Heart left ventricle (tissue), 13 donors: ENCODE data around the gene HECTD3.

Experiments
- CTCF ChIP-seq, 12 donors: fragments of 200-600 bp; sonication (generic) in 4 of 12; IDR thresholded peaks; one replicate each; pipeline versions ENCODE4 v1.5.0 to v1.8.0; 2018 to 2022; ENCODE audit warnings: antibody characterized with exemption in 12 of 12, mild to moderate bottlenecking in 5 of 12
- POLR2A ChIP-seq, 2 donors: fragments of 450-650 bp; IDR thresholded peaks; one replicate each; pipeline ENCODE4 v1.6.1; 2017; ENCODE audit warnings: antibody characterized with exemption in 2 of 2, mild to moderate bottlenecking in 2 of 2, moderate library complexity in 2 of 2
- donor health status: ischemic (EF 13 %, LVEDD 7.1; RV severe dilation, severe dysfunction).
- donor health status: DM: no; HTN: yes; CAD: no.
- donor health status: DM: no; HTN: no; CAD: no.
- donor health status: ischemic (EF 25% LVEDD 6.9; RV normal size, moderate dysfunction).
- donor health status: ischemic (EF 25% LVEDD 5.7; RV mildly dilated, moderate dysfunction).
- donor health status: ischemic (EF 35%, LVEDD 5.7; RV mildly dilated, moderate dysfunction).
- donor health status: nonischemic (EF 11% LVEDD 7.7; RV severe dilation, severe dysfunction).
- donor health status: DM: yes; HTN: yes; CAD: no.
- donor health status: PGD.
- donor health status: ischemic (EF 29% LVEDD 5.4; RV normal size, mild dysfunction).
- donor health status: nonischemic (EF 23%, LVEDD 6.1; RV moderate dilation, normal function).

DNA sequence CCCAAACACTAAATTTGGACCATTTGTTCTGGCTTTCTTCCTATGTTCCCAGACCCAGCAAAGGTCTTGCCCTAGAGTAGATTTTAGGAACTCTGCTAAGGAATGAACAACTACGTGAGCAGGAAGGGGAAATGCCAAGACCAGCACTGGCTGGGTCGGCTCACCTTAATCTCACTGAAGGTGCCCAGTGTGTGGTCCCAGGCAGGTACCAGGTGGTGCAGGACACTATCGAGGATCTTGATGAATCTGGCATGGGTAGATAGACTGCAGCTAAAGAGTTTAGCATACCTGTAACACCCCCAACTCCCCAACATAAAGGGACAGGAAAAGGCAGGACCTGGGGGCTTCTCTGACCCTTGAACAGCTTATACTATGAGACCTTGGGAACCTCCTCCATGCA is 3.0 kb downstream of the HECTD3 start:
- TF ChIP-seq CTCF (IDR thresholded peaks at IDR 0.05): no peak
- TF ChIP-seq POLR2A (IDR thresholded peaks at IDR 0.05): no peak
